Stomach (tissue), 9 donors: ENCODE data around the gene TTC27. TPM values are rescaled to one million over a fixed set of nuclear protein-coding genes. Genes with fewer than 3 reads are reported as not detected.

ENCODE experiments used
- DNase-seq, 2 donors: peaks; one replicate each; pipeline versions ENCODE4 v3.0.0 to v3.0.0-alpha.2; 2013 to 2019
- H3K27ac ChIP-seq, 5 donors: fragments of 200-600 bp in 4 of 5; sonication (generic) in 4 of 5; one replicate each; pipeline ENCODE4 v1.5.1; 2013 to 2019; ENCODE audit warnings: mild to moderate bottlenecking in 1 of 5, moderate library complexity in 1 of 5
- H3K27me3 ChIP-seq, 3 donors: fragments of 200-600 bp; sonication (generic); one replicate each; pipeline ENCODE4 v1.5.1; 2017 to 2019; ENCODE audit warnings: mixed run types in 1 of 3
- H3K36me3 ChIP-seq, 4 donors: fragments of 200-600 bp; sonication (generic); 1 replicate in 3 of 4; 2 replicates in 1 of 4; pipeline ENCODE4 v1.5.1; 2016 to 2019
- H3K4me1 ChIP-seq, 4 donors: fragments of 200-600 bp; sonication (generic); one replicate each; pipeline ENCODE4 v1.5.1; 2016 to 2019
- H3K4me3 ChIP-seq, 4 donors: fragments of 200-600 bp; sonication (generic) in 3 of 4; one replicate each; pipeline ENCODE4 v1.5.1; 2016 to 2019; ENCODE audit warnings: mild to moderate bottlenecking in 1 of 4
- H3K9me3 ChIP-seq, 4 donors: fragments of 200-600 bp; sonication (generic); one replicate each; pipeline ENCODE4 v1.5.1; 2016 to 2019
- CTCF ChIP-seq, 7 experiments: fragments of 450-650 bp in 4 of 7; fragments of 200-600 bp in 3 of 7; sonication (generic) in 3 of 7; IDR thresholded peaks; one replicate each; pipeline ENCODE4 v1.5.1; 2016 to 2019; ENCODE audit warnings: antibody characterized with exemption in 7 of 7, control low read depth in 2 of 7, mild to moderate bottlenecking in 1 of 7
- EP300 ChIP-seq: sonication (generic); formaldehyde crosslinking; IDR thresholded peaks from one replicate; pipeline ENCODE4 v1.6.1; 2017; ENCODE audit warnings: antibody characterized with exemption
- POLR2A ChIP-seq, 4 donors: fragments of 450-650 bp; IDR thresholded peaks; one replicate each; pipeline ENCODE4 v1.6.1; 2016; ENCODE audit warnings: antibody characterized with exemption in 4 of 4, control low read depth in 2 of 4, mild to moderate bottlenecking in 1 of 4, moderate library complexity in 1 of 4
- POLR2AphosphoS5 ChIP-seq, 3 donors: sonication (generic); formaldehyde crosslinking; IDR thresholded peaks; one replicate each; pipeline ENCODE4 v1.6.1; 2016; ENCODE audit warnings: antibody characterized with exemption in 3 of 3
- WGBS, 5 donors: extraction: QIAGEN DNeasy Blood & Tissue Kit in 3 of 5; methylation state at CpG; one replicate each; pipeline versions ENCODE4 v1.1.5 to v1.1.7; 2013 to 2018; 5-methylcytosine and 5-hydroxymethylcytosine counted together
- intact Hi-C: fragments of 100-400 bp; cut with DNase I; formaldehyde crosslinking; loops from one replicate; pipeline ENCODE4 v1.15.1; 2023; ENCODE audit warnings: low total_unique reads
- polyA plus RNA-seq, 3 donors: library from polyadenylated mRNA; stranded (reverse); fragments of 200-250 nt; gene quantifications; one replicate each; pipeline ENCODE4 v1.2.3, GENCODE V29; 2013
- total RNA-seq, 5 donors: library from RNA; depleted of rRNA; stranded (reverse); fragments of >200 nt; gene quantifications; one replicate each; pipeline versions ENCODE4 v1.1.0 to v1.2.3, GENCODE V29; 2014 to 2016
- donor health status: healthy with polysubstance abuse.
- donor health status: Bipolar disorder and iron deficiency.
- donor health status: healthy.

TTC27 gene
- total and polyA plus RNA-seq, 8 donors: 3.8 to 22.2 (median 5.9) TPM

DNA sequence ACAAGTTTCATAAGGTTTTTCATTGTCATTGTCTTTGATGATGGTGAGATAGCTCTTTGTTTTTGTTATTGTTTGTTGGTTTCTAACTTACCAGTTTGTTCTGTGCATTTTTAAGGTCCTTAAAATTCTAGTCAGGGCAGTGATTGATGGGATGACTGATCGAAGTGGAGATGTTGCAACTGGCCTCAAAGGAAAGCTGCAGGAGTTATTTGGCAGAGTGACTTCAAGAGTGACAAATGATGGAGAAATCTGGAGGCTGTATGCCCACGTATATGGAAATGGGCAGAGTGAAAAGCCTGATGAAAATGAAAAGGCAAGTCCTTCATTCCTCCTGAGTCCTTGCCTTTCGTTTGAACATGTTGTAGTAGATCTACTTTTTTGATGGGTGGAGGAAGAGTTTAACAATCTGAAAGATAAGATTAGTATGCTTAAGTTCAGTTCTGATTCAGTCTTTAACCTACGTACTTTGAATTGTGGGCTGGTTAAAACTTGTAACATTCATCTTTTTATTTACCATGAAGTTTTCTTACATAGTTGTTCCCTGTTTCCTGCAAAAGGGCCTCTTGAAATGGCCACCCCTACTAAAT is 183.2 kb downstream of the TTC27 start:
- H3K27ac ChIP-seq: peak overlapping the region in 1 of 5 donors; percentile 22
- H3K9me3 ChIP-seq: no peaks in the 10 kb centered on the region
- WGBS, 5 donors: 59 to 76% (median 70%) methylated on average over 4 of the region's 4 CpGs
- no peaks in the 10 kb centered on the region for H3K27me3 ChIP-seq
- peaks cover 0 to 22% (median 2%) of the 10 kb centered on the region in 4 donors for H3K36me3 ChIP-seq
- no peak overlapping the region for H3K4me3 ChIP-seq
- TF ChIP-seq POLR2AphosphoS5 (IDR thresholded peaks at IDR 0.05) (no peak), CTCF (IDR thresholded peaks at IDR 0.05) (no peak), POLR2A (IDR thresholded peaks at IDR 0.05) (no peak), EP300 (no peak)
- intact Hi-C loops: no loop called here
- DNase-seq: no peak
- H3K4me1 ChIP-seq: no peaks in the 10 kb centered on the region

GRCh38 chr2:32811696-32812095 is 183.8 kb downstream of the TTC27 start:
- Histone ChIP-seq H3K9me3 (no peaks in the 10 kb centered on the region), H3K36me3 (peaks cover 0 to 22% (median 2%) of the 10 kb centered on the region in 4 donors), H3K27me3 (no peaks in the 10 kb centered on the region), H3K4me1 (no peaks in the 10 kb centered on the region), H3K27ac (peak overlapping the region in 1 of 5 donors; percentile 22), H3K4me3 (no peak overlapping the region)
- no peak for DNase-seq
- WGBS, 5 donors: 74 to 89% (median 85%) methylated on average over 5 of the region's 5 CpGs
- no peak for TF ChIP-seq POLR2AphosphoS5 (IDR thresholded peaks at IDR 0.05)
- TF ChIP-seq EP300: no peak
- TF ChIP-seq CTCF (IDR thresholded peaks at IDR 0.05): no peak
- no peak for TF ChIP-seq POLR2A (IDR thresholded peaks at IDR 0.05)
- intact Hi-C loops: no loop called here

DNA sequence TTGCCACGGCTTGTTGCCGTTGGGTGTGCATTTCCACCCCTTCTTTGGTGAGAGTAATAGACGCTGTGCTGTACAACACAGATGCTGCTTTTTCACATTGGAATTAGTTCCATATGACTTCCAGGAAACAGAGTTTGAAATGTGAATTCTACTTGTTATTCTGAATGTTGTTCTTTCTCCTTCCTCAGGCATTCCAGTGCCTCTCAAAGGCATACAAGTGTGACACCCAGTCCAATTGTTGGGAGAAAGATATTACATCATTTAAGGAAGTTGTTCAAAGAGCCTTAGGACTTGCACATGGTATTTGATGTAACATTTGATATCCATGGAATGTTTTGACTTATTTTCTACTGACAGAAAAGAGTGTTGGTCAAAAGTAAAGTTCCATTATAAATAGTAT is 184.5 kb downstream of the TTC27 start:
- no peaks in the 10 kb centered on the region for H3K27me3 ChIP-seq
- no peak overlapping the region for H3K4me3 ChIP-seq
- no peak for DNase-seq
- no peaks in the 10 kb centered on the region for H3K4me1 ChIP-seq
- no peak overlapping the region for H3K27ac ChIP-seq
- 92 to 99% (median 97%) methylated on average over 3 of the region's 3 CpGs for WGBS, 5 donors
- H3K9me3 ChIP-seq: no peaks in the 10 kb centered on the region
- no peak for TF ChIP-seq CTCF (IDR thresholded peaks at IDR 0.05)
- no peak for TF ChIP-seq POLR2AphosphoS5 (IDR thresholded peaks at IDR 0.05)
- peaks cover 0 to 24% (median 2%) of the 10 kb centered on the region in 4 donors for H3K36me3 ChIP-seq
- intact Hi-C loops: no loop called here

DNA sequence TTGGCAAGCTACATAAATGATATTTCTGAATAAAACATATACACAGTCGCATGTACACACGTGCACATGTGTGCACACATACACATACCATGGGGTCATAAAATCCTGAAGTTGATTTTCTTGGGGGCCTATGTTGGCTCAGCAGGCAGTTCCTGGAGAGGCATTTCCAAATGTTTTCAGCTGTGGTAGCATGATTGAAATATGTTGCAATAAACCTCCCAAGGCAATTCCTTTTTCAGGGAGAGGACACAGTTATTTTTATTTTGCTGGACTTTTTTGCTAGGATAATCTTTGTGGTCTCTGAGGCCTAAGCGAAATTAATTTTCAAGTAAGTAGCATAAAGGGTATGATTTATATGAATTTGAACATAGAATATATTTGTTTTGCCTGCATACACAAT is 192.2 kb downstream of the TTC27 start:
- H3K27ac ChIP-seq: no peak overlapping the region
- peaks cover 0 to 8% (median 3%) of the 10 kb centered on the region in 4 donors for H3K4me1 ChIP-seq

GRCh38 chr2:32820701-32821100 is 192.9 kb downstream of the TTC27 start:
- Histone ChIP-seq H3K9me3 (no peaks in the 10 kb centered on the region), H3K27ac (no peak overlapping the region), H3K27me3 (no peaks in the 10 kb centered on the region), H3K4me1 (peaks cover 0 to 12% (median 4%) of the 10 kb centered on the region in 4 donors), H3K36me3 (peaks cover 0 to 28% (median 9%) of the 10 kb centered on the region in 4 donors), H3K4me3 (no peak overlapping the region)
- WGBS, 5 donors: 93 to 100% (median 96%) methylated on average over 1 of the region's 1 CpG
- TF ChIP-seq CTCF (IDR thresholded peaks at IDR 0.05): no peak
- TF ChIP-seq POLR2AphosphoS5 (IDR thresholded peaks at IDR 0.05): no peak
- intact Hi-C loops: no loop called here
- no peak for DNase-seq

More for the DNA sequence above, 192.2 kb downstream of the TTC27 start:
- DNase-seq: no peak
- no peak for TF ChIP-seq EP300
- Histone ChIP-seq H3K27me3 (no peaks in the 10 kb centered on the region), H3K9me3 (no peaks in the 10 kb centered on the region), H3K36me3 (peaks cover 0 to 28% (median 9%) of the 10 kb centered on the region in 4 donors), H3K4me3 (no peak overlapping the region)
- intact Hi-C loops: no loop called here
- 89 to 97% (median 95%) methylated on average over 3 of the region's 3 CpGs for WGBS, 5 donors
